SK-N-SH treated with all-trans-retinoic acid at 6 μM for 48 hours (cell line): ENCODE results near the gene LAMC1.

Experiments used
- ATAC-seq: fragments of 200-7000 bp; cut with Tn5 transposase; 3 replicates; pipeline ENCODE4 v1.9.1; 2020; ENCODE audit warnings: mild to moderate bottlenecking, moderate library complexity
- ARNTL ChIP-seq: fragments of 450-650 bp; formaldehyde crosslinking; IDR thresholded peaks from 2 replicates; pipeline ENCODE4 v1.5.0; 2020; ENCODE audit warnings: low read depth, mild to moderate bottlenecking, moderate library complexity, borderline replicate concordance
- BACH2 ChIP-seq: fragments of 250-450 bp; sonication (Bioruptor Pico); IDR thresholded peaks from 2 replicates; pipeline ENCODE4 v1.9.0; 2021; ENCODE audit warnings: mild to moderate bottlenecking, borderline replicate concordance
- CREB5 ChIP-seq: fragments of 250-450 bp; sonication (Bioruptor Pico); IDR thresholded peaks from 2 replicates; pipeline ENCODE4 v1.5.1; 2020; ENCODE audit warnings: low read depth, mild to moderate bottlenecking, moderate library complexity
- CSDC2 ChIP-seq: fragments of 250-450 bp; sonication (Bioruptor Pico); IDR thresholded peaks from 2 replicates; pipeline ENCODE4 v1.5.0; 2020; ENCODE audit warnings: mild to moderate bottlenecking, moderate library complexity
- CSRNP3 ChIP-seq: fragments of 250-450 bp; sonication (Bioruptor Pico); IDR thresholded peaks from 2 replicates; pipeline ENCODE4 v1.5.1; 2021; ENCODE audit warnings: mild to moderate bottlenecking, moderate library complexity
- ESRRG ChIP-seq: fragments of 250-450 bp; sonication (Bioruptor Pico); IDR thresholded peaks from 2 replicates; pipeline ENCODE4 v1.6.1; 2021; ENCODE audit warnings: mild to moderate bottlenecking
- GLIS3 ChIP-seq: fragments of 250-450 bp; sonication (Bioruptor Pico); IDR thresholded peaks from 2 replicates; pipeline ENCODE4 v1.5.0; 2020; ENCODE audit warnings: mild to moderate bottlenecking, moderate library complexity
- ISL1 ChIP-seq: fragments of 250-450 bp; sonication (Bioruptor Pico); IDR thresholded peaks from 2 replicates; pipeline ENCODE4 v2.1.2; 2022; ENCODE audit warnings: mild to moderate bottlenecking, moderate library complexity
- OSR1 ChIP-seq: fragments of 250-450 bp; sonication (Bioruptor Pico); IDR thresholded peaks from 2 replicates; pipeline ENCODE4 v1.8.0; 2022; ENCODE audit warnings: moderate library complexity, mild to moderate bottlenecking, inconsistent platforms
- PATZ1 ChIP-seq: fragments of 250-450 bp; sonication (Bioruptor Pico); IDR thresholded peaks from 2 replicates; pipeline ENCODE4 v1.8.0; 2020; ENCODE audit warnings: mild to moderate bottlenecking, moderate library complexity, borderline replicate concordance
- POU6F1 ChIP-seq: fragments of 250-450 bp; sonication (Bioruptor Pico); IDR thresholded peaks from 2 replicates; pipeline ENCODE4 v1.8.0; 2021; ENCODE audit warnings: low read depth, mild to moderate bottlenecking, moderate library complexity, borderline replicate concordance
- PPARA ChIP-seq: fragments of 250-450 bp; sonication (Bioruptor Pico); IDR thresholded peaks from 2 replicates; pipeline ENCODE4 v1.5.0; 2020; ENCODE audit warnings: mild to moderate bottlenecking, borderline replicate concordance
- RARB ChIP-seq: fragments of 250-450 bp; sonication (Bioruptor Pico); IDR thresholded peaks from 2 replicates; pipeline ENCODE4 v1.8.0; 2021; ENCODE audit warnings: mild to moderate bottlenecking, moderate library complexity
- SNAI2 ChIP-seq: fragments of 250-450 bp; sonication (Bioruptor Pico); IDR thresholded peaks from 2 replicates; pipeline ENCODE4 v1.5.0; 2020; ENCODE audit warnings: mild to moderate bottlenecking, moderate library complexity
- TCF4 ChIP-seq: fragments of 250-450 bp; sonication (Bioruptor Pico); IDR thresholded peaks from 2 replicates; pipeline ENCODE4 v1.8.0; 2021; ENCODE audit warnings: mild to moderate bottlenecking, moderate library complexity, borderline replicate concordance
- TOX ChIP-seq: fragments of 250-450 bp; sonication (Bioruptor Pico); IDR thresholded peaks from 2 replicates; pipeline ENCODE4 v1.8.0; 2021; ENCODE audit warnings: mild to moderate bottlenecking, moderate library complexity, borderline replicate concordance
- TSHZ2 ChIP-seq: fragments of 250-450 bp; sonication (Bioruptor Pico); IDR thresholded peaks from 2 replicates; pipeline ENCODE4 v1.5.0; 2020; ENCODE audit warnings: mild to moderate bottlenecking, moderate library complexity
- ZC3H10 ChIP-seq: fragments of 250-450 bp; sonication (Bioruptor Pico); IDR thresholded peaks from 2 replicates; pipeline ENCODE4 v1.5.1; 2021; ENCODE audit warnings: mild to moderate bottlenecking, moderate library complexity
- ZFP3 ChIP-seq: fragments of 250-450 bp; sonication (Bioruptor Pico); IDR thresholded peaks from 2 replicates; pipeline ENCODE4 v1.5.0; 2020; ENCODE audit warnings: mild to moderate bottlenecking, moderate library complexity
- ZNF565 ChIP-seq: fragments of 450-650 bp; formaldehyde crosslinking; conservative IDR thresholded peaks from 2 replicates; pipeline ENCODE4 v1.5.0; 2020; ENCODE audit warnings: low read depth, mild to moderate bottlenecking, moderate library complexity
- ZNF70 ChIP-seq: fragments of 450-650 bp; formaldehyde crosslinking; IDR thresholded peaks from 2 replicates; pipeline ENCODE4 v1.5.0; 2020; ENCODE audit warnings: mild to moderate bottlenecking, moderate library complexity
- ZNF8 ChIP-seq: fragments of 450-650 bp; formaldehyde crosslinking; IDR thresholded peaks from 2 replicates; pipeline ENCODE4 v1.5.0; 2020; ENCODE audit warnings: mild to moderate bottlenecking, moderate library complexity

The LAMC1 gene

GRCh38 chr1:183075861-183076260 lies 52.6 kb downstream of the LAMC1 start:
- peak; percentile 24; the same call in 2 of the 3 replicates for ATAC-seq
- TF ChIP-seq ZNF565 (CRISPR knock-in tag) (no peak), ZNF8 (CRISPR knock-in tag) (no peak), ZC3H10 (CRISPR knock-in tag) (no peak), ZNF70 (no peak), PPARA (CRISPR knock-in tag) (no peak), CSDC2 (CRISPR knock-in tag) (no peak), RARB (CRISPR knock-in tag) (no peak), TSHZ2 (CRISPR knock-in tag) (no peak), ARNTL (CRISPR knock-in tag) (no peak), ZFP3 (CRISPR knock-in tag) (no peak), CSRNP3 (CRISPR knock-in tag) (no peak), OSR1 (CRISPR knock-in tag) (no peak), ISL1 (CRISPR knock-in tag) (no peak), CREB5 (no peak), TOX (CRISPR knock-in tag) (no peak), BACH2 (no peak), TCF4 (CRISPR knock-in tag) (no peak), SNAI2 (CRISPR knock-in tag) (no peak), POU6F1 (no peak), PATZ1 (CRISPR knock-in tag) (no peak)

GRCh38 chr1:183077097-183077496 lies 53.9 kb downstream of the LAMC1 start:
- peak; percentile 65 for ATAC-seq
- TF ChIP-seq CSDC2 (CRISPR knock-in tag) (no peak), POU6F1 (no peak), GLIS3 (CRISPR knock-in tag) (no peak), ISL1 (CRISPR knock-in tag) (no peak), CREB5 (no peak), ZNF8 (CRISPR knock-in tag) (no peak), ESRRG (no peak), OSR1 (CRISPR knock-in tag) (no peak)
